Measurements from ENCODE around the gene P3H3. TPM values are rescaled to one million over a fixed set of nuclear protein-coding genes. Genes with fewer than 3 reads are reported as not detected.
"Not testable (repeated sequence)": the region's sequence is repeated elsewhere in the genome, so short reads cannot be mapped to it uniquely, and the experiment has no call there.

P3H3 gene
- total RNA-seq, 1 donor from 2014 or later, result 52.7 TPM

- peak overlapping the region; percentile 68 for H3K27ac Mint-ChIP-seq (ENCODE audit: unreplicated experiment)
- peaks cover 52% of the 10 kb centered on the region for H3K4me1 Mint-ChIP-seq
- H3K27me3 Mint-ChIP-seq (ENCODE audit: low read depth), result peaks cover 15% of the 10 kb centered on the region
- TF ChIP-seq CTCF (conservative IDR thresholded peaks at IDR 0.05), result peak; percentile 99
- H3K9me3 Mint-ChIP-seq, result no peaks in the 10 kb centered on the region
- H3K4me3 Mint-ChIP-seq, result peak overlapping the region; percentile 97
- DNase-seq (ENCODE audit: low read depth, low spot score), result peak; percentile 85
- H3K36me3 Mint-ChIP-seq (ENCODE audit: low read depth), result peaks cover 30% of the 10 kb centered on the region
Measured at GRCh38 chr12:6869049-6870021, 41.1 kb downstream of the P3H3 start.

- H3K27ac Mint-ChIP-seq (ENCODE audit: unreplicated experiment); DNase-seq (ENCODE audit: low read depth, low spot score); H3K9me3 Mint-ChIP-seq: not testable (repeated sequence)
- peaks cover 52% of the 10 kb centered on the region for H3K4me1 Mint-ChIP-seq
- peaks cover 15% of the 10 kb centered on the region for H3K27me3 Mint-ChIP-seq (ENCODE audit: low read depth)
- H3K36me3 Mint-ChIP-seq (ENCODE audit: low read depth), result peaks cover 24% of the 10 kb centered on the region
- peak overlapping the region; percentile 97 for H3K4me3 Mint-ChIP-seq
Measured at GRCh38 chr12:6870304-6870703, 42.1 kb downstream of the P3H3 start.

- H3K27ac Mint-ChIP-seq (ENCODE audit: unreplicated experiment), result no peak overlapping the region
- H3K4me3 Mint-ChIP-seq, result peak overlapping the region; percentile 97
- no peak for DNase-seq (ENCODE audit: low read depth, low spot score)
- H3K36me3 Mint-ChIP-seq (ENCODE audit: low read depth), result peaks cover 21% of the 10 kb centered on the region
- no peak for TF ChIP-seq CTCF (conservative IDR thresholded peaks at IDR 0.05)
- peaks cover 15% of the 10 kb centered on the region for H3K27me3 Mint-ChIP-seq (ENCODE audit: low read depth)
- H3K9me3 Mint-ChIP-seq, result no peaks in the 10 kb centered on the region
- peaks cover 52% of the 10 kb centered on the region for H3K4me1 Mint-ChIP-seq
Measured at GRCh38 chr12:6871052-6871957, 43.1 kb downstream of the P3H3 start.

- Mint-ChIP-seq H3K4me1 (peaks cover 46% of the 10 kb centered on the region), H3K27me3 (ENCODE audit: low read depth) (peaks cover 15% of the 10 kb centered on the region)
- TF ChIP-seq CTCF (conservative IDR thresholded peaks at IDR 0.05), result peak; percentile 100
Measured at GRCh38 chr12:6872073-6873048, 44.2 kb downstream of the P3H3 start.

GRCh38 chr12:6873094-6874014 lies 45.1 kb downstream of the P3H3 start, which contains the start of gene SPSB2:
Gene SPSB2, minus strand, starts transcription at chr12:6873303. Its CDS starts 402 bp downstream, at chr12:6872901.
- Mint-ChIP-seq H3K27ac (ENCODE audit: unreplicated experiment) (peak within 1 kb of the TSS; percentile 50), H3K27me3 (ENCODE audit: low read depth) (peaks cover 15% of the 10 kb centered on the region), H3K9me3 (no peaks in the 10 kb centered on the region), H3K4me3 (peak within 1 kb of the TSS; percentile 97), H3K36me3 (ENCODE audit: low read depth) (peaks cover 26% of the 10 kb centered on the region), H3K4me1 (peaks cover 42% of the 10 kb centered on the region)
- no peak for TF ChIP-seq CTCF (conservative IDR thresholded peaks at IDR 0.05)
- peak; percentile 100 for DNase-seq (ENCODE audit: low read depth, low spot score)

More at GRCh38 chr12:6872073-6873048, 44.2 kb downstream of the P3H3 start:
- Mint-ChIP-seq H3K27ac (ENCODE audit: unreplicated experiment) (peak overlapping the region; percentile 50), H3K36me3 (ENCODE audit: low read depth) (peaks cover 25% of the 10 kb centered on the region), H3K4me3 (peak overlapping the region; percentile 97), H3K9me3 (no peaks in the 10 kb centered on the region)
- DNase-seq (ENCODE audit: low read depth, low spot score), result peak; percentile 96

- H3K36me3 Mint-ChIP-seq (ENCODE audit: low read depth), result peaks cover 22% of the 10 kb centered on the region
Measured at GRCh38 chr12:6874015-6874368, 45.8 kb downstream of the P3H3 start.

GRCh38 chr12:6879824-6880223 lies 51.6 kb downstream of the P3H3 start:
- H3K36me3 Mint-ChIP-seq (ENCODE audit: low read depth); H3K4me3 Mint-ChIP-seq; H3K27me3 Mint-ChIP-seq (ENCODE audit: low read depth); H3K27ac Mint-ChIP-seq (ENCODE audit: unreplicated experiment); H3K9me3 Mint-ChIP-seq; DNase-seq (ENCODE audit: low read depth, low spot score); H3K4me1 Mint-ChIP-seq: not testable (repeated sequence)

More at GRCh38 chr12:6874015-6874368, 45.8 kb downstream of the P3H3 start:
- H3K9me3 Mint-ChIP-seq; H3K27me3 Mint-ChIP-seq (ENCODE audit: low read depth); DNase-seq (ENCODE audit: low read depth, low spot score); H3K27ac Mint-ChIP-seq (ENCODE audit: unreplicated experiment): not testable (repeated sequence)
- Mint-ChIP-seq H3K4me1 (peaks cover 36% of the 10 kb centered on the region), H3K4me3 (peak overlapping the region; percentile 97)

All from neural crest cell (in vitro differentiated cells).